ENCODE data around the gene TAOK1. TPM values are rescaled to one million over a fixed set of nuclear protein-coding genes. Genes with fewer than 3 reads are reported as not detected.

TAOK1 gene
- total and polyA plus RNA-seq, 9 of the 15 experiments (the other 6 are each of a cell fraction or from before 2014, with no cell fraction given), result 3.2 to 33.1 (median 16.5) TPM

DNA sequence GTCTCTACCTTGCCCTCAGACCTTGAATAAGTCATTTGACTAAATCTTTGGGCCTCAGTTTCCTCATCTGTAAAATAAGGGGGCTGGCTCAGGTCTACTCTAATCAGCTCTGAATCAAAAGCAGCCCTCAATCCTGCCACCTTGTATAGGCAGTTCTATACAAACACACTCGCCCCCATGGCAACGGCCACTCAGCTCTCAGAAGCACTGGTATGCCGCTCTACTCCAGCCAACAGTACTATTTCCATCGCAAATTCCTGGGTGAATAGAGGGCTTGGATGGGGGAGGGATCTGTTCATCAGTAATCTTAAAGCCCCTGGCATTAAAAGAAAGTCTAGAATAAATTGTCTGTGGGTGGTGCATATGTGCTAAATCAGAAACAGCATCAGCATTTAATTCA lies 21.2 kb upstream of the TAOK1 start:
- FAIRE-seq (no peak), DNase-seq (ENCODE audit: extremely low read depth in 1 of 4, low spot score in 3 of 4) (no peak), ATAC-seq (no peak)
- H3K9me3 ChIP-seq (replicated peaks; ENCODE audit: control insufficient read depth, insufficient read depth, low read depth, low read length), result no peaks in the 10 kb centered on the region
- no peaks in the 10 kb centered on the region for H3K36me3 ChIP-seq (ENCODE audit: control insufficient read depth, insufficient read depth, low read length)
- H3K27ac ChIP-seq (ENCODE audit: extremely low read depth, low read depth, low read length), result no peak overlapping the region
- H3K4me2 ChIP-seq (ENCODE audit: insufficient read depth, low read length), result no peak overlapping the region
- ChIA-PET POLR2A (interaction anchor here (1.5 kb wide), 1 partner anchor 17 kb away, joined by 3 read pairs; no protein-coding TSS in a partner anchor), CTCF (ENCODE audit: low intra/inter-chr PET ratio) (interaction anchor here (0.6 to 2.7 kb wide), 4 partner anchors 21 to 223 kb away, joined by 3 to 19 read pairs (median 8); partner anchors contain the start of genes ANKRD13B, GIT1 and TAOK1)
- TF ChIP-seq, protein P1, sequence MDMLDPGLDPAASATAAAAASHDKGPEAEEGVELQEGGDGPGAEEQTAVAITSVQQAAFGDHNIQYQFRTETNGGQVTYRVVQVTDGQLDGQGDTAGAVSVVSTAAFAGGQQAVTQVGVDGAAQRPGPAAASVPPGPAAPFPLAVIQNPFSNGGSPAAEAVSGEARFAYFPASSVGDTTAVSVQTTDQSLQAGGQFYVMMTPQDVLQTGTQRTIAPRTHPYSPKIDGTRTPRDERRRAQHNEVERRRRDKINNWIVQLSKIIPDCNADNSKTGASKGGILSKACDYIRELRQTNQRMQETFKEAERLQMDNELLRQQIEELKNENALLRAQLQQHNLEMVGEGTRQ (CRISPR knock-in tag; IDR thresholded peaks at IDR 0.05), result no peak
- TF ChIP-seq ZFPM2 (CRISPR knock-in tag; IDR thresholded peaks at IDR 0.05) (no peak), SIX5 (IDR thresholded peaks at IDR 0.05; ENCODE audit: borderline replicate concordance in 1 of 2, insufficient read depth in 1 of 2, low read depth in 1 of 2, low read length in 2 of 2) (no peak), POLR2B (IDR thresholded peaks at IDR 0.05; ENCODE audit: low read depth, partially characterized antibody) (no peak), TCF7 (IDR thresholded peaks at IDR 0.05; ENCODE audit: borderline replicate concordance) (no peak), YY1 (IDR thresholded peaks at IDR 0.05; ENCODE audit: borderline replicate concordance in 1 of 3, control insufficient read depth in 1 of 3, extremely low read depth in 1 of 3, insufficient read depth in 3 of 3, insufficient read length in 1 of 3, insufficient replicate concordance in 2 of 3, low read depth in 1 of 3, low read length in 2 of 3) (no peak), ERF (CRISPR knock-in tag; IDR thresholded peaks at IDR 0.05) (no peak), MED1 (CRISPR knock-in tag; IDR thresholded peaks at IDR 0.05; ENCODE audit: borderline replicate concordance) (no peak), POLR2H (tag; IDR thresholded peaks at IDR 0.05; ENCODE audit: low read depth) (no peak), CCNT2 (IDR thresholded peaks at IDR 0.05; ENCODE audit: borderline replicate concordance, extremely low read depth, insufficient read length, low read depth, low read length) (no peak), U2AF2 (optimal IDR thresholded peaks at IDR 0.05; ENCODE audit: low read depth, low read length) (no peak), KDM5B (IDR thresholded peaks at IDR 0.05; ENCODE audit: insufficient replicate concordance, low read depth, low read length) (no peak), ZNF212 (CRISPR knock-in tag; IDR thresholded peaks at IDR 0.05) (no peak), HMGN3 (IDR thresholded peaks at IDR 0.05; ENCODE audit: borderline replicate concordance, extremely low read depth, insufficient read length, low read depth, low read length) (no peak), CHD2 (IDR thresholded peaks at IDR 0.05; ENCODE audit: low read depth, low read length) (no peak), CBFB (CRISPR knock-in tag; IDR thresholded peaks at IDR 0.05) (no peak)
- TF ChIP-seq, protein P2, sequence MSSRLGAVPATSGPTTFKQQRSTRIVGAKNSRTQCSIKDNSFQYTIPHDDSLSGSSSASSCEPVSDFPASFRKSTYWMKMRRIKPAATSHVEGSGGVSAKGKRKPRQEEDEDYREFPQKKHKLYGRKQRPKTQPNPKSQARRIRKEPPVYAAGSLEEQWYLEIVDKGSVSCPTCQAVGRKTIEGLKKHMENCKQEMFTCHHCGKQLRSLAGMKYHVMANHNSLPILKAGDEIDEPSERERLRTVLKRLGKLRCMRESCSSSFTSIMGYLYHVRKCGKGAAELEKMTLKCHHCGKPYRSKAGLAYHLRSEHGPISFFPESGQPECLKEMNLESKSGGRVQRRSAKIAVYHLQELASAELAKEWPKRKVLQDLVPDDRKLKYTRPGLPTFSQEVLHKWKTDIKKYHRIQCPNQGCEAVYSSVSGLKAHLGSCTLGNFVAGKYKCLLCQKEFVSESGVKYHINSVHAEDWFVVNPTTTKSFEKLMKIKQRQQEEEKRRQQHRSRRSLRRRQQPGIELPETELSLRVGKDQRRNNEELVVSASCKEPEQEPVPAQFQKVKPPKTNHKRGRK (tag; IDR thresholded peaks at IDR 0.05), result no peak
- TF ChIP-seq, protein P3, sequence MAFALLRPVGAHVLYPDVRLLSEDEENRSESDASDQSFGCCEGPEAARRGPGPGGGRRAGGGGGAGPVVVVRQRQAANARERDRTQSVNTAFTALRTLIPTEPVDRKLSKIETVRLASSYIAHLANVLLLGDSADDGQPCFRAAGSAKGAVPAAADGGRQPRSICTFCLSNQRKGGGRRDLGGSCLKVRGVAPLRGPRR (CRISPR knock-in tag; IDR thresholded peaks at IDR 0.05), result no peak
- H3K4me3 ChIP-seq, result no peak overlapping the region
- H4K20me1 ChIP-seq (replicated peaks; ENCODE audit: control insufficient read depth, insufficient read depth, low read length), result no peaks in the 10 kb centered on the region
- H3K9ac ChIP-seq (ENCODE audit: insufficient read depth in 1 of 2, low read depth in 2 of 2, low read length in 2 of 2), result no peak overlapping the region
- WGBS (ENCODE audit: insufficient coverage, low coverage, missing lambda C conversion rate), result 43% methylated on average over 4 of the region's 4 CpGs
- H3K4me1 ChIP-seq (replicated peaks in 1 of 2; ENCODE audit: control insufficient read depth in 2 of 2, insufficient read depth in 2 of 2, low read length in 2 of 2), result no peaks in the 10 kb centered on the region
- intact Hi-C loops (cut with micrococcal nuclease) (no loop called here), in situ Hi-C loops (cut with MboI) (no loop called here)
- no peak overlapping the region for H2AFZ ChIP-seq (ENCODE audit: low read depth, low read length)
- H3K27me3 ChIP-seq (ENCODE audit: control insufficient read depth in 2 of 2, insufficient read depth in 2 of 2, low read length in 2 of 2), result no peaks in the 10 kb centered on the region
- no TSS peak for BruUV-seq (replicated peaks)
- no peaks in the 10 kb centered on the region for H3K9me1 ChIP-seq (ENCODE audit: control insufficient read depth, insufficient read depth, low read length)
- H3K79me2 ChIP-seq (ENCODE audit: control insufficient read depth, insufficient read depth, low read length), result no peaks in the 10 kb centered on the region

Data from K562 (cell line).